ENCODE results near the gene SLC37A1.
"Not testable (repeated sequence)": the region's sequence is repeated elsewhere in the genome, so short reads cannot be mapped to it uniquely, and the experiment has no call there.

The SLC37A1 gene

GRCh38 chr21:42596657-42597056, 83.0 kb downstream of the SLC37A1 start:
- no peak for DNase-seq (ENCODE audit: low read depth)

GRCh38 chr21:42597487-42598158, 84.0 kb downstream of the SLC37A1 start:
- DNase-seq (ENCODE audit: low read depth): no peak

DNA sequence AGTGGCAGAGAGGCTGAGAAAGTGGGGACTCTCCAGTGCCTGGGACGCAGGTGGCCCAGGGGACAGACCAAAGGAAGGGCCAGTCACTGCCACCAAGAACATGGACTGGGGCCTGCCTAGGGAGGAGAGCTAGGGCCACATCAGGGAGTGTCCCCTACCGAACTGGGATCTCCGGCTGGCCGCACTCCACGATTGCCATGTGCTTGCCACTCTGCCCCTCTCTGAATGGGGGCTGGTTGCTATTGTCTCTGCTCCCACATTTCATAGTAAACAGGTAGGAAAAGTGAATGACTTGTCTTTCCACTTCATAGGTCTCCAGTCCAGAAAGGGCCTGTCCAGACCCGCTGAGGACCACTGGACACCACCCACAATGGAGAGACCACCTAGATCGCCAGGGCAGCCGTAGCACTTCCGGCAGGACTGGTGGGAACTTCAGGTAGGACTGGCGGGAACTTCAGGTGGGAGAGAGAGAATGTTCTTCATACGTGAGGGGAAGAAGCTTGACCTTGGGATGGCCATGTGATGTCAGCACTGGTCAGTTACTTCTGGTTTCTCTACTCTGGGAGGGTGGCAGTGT, 84.6 kb downstream of the SLC37A1 start:
- DNase-seq (ENCODE audit: low read depth): no peak

- DNase-seq (ENCODE audit: low read depth): no peak
Measured at GRCh38 chr21:42599486-42599885, 85.8 kb downstream of the SLC37A1 start.

DNA sequence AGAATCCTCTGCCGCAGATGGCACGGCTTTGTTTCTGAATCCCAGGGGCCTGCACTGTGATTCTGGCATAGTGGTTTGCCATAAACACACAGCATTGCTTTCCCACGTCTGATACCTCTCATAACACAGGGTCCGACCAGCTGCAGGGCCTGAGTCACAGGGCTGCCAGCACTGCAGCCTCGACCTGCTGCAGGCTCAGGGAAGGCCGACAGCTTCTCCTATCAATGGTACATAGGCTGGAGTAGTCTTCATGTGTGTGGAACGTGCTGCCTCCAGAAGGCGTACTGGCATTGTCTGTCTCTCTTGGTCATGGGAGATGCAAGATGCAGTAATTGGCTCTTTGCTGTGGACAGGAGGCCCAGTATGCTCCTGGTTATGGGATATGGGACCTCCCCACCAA, 86.3 kb downstream of the SLC37A1 start:
- DNase-seq (ENCODE audit: low read depth): no peak

DNA sequence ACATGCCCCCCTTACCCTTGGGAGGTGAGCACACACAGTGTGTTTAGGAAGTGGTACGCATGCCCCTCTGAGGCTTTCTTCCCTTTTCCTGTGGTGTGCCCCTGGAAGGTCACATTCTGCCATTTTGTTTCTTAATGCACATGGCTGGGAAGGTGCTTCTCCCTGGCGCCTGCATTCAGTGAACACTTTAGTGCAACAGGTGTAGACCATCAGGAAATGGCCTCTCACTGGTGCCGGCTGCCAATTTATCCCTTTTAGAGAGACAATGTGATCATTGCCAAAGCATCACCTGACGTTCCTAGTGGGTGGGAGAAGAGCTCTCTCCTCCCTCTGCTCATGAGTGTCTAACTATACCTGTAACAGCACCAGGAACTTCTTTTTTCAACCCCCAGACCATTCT, 88.0 kb downstream of the SLC37A1 start:
- DNase-seq (ENCODE audit: low read depth): no peak

DNA sequence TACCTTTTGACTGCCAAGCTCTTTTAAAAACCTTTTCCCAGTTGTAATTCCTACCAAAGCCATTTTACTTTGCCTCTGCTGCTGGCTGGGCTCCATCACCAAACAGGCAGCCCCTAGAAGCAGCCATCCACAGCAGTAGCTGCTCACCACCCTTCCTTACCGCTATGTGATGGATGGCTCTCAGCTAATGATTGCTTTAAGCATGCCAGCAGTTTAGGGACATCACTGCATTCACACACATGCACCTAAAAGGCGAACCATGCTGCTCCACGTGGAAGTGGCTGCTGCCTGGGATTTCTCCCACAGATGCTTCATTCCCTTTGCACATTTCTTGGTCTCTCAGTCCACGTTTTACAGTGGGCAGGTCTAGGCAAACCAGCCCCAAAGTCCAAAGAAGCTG, 93.5 kb downstream of the SLC37A1 start:
- DNase-seq (ENCODE audit: low read depth): no peak

- no peak for DNase-seq (ENCODE audit: low read depth)
Measured at GRCh38 chr21:42607525-42608102, 94.0 kb downstream of the SLC37A1 start.

DNA sequence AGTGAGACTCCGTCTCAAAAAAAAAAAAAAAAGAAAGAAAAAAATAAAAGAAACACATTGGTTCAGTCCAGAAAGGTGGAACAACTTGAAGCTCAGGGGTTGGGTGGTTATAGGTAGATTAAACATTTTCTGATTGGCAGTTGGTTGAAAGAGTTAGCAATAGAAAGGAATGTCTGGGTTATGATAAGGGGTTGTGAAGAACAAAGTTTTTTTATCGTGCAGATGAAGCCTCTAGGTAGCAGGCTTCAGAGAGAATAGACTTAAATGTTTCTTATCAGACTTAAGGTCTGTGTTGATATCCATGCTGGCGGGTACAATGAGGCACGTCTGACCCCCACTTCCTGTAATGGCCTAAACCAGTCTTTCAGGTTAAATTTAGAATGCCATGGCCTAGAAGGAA, 94.8 kb downstream of the SLC37A1 start:
- no peak for DNase-seq (ENCODE audit: low read depth)

DNA sequence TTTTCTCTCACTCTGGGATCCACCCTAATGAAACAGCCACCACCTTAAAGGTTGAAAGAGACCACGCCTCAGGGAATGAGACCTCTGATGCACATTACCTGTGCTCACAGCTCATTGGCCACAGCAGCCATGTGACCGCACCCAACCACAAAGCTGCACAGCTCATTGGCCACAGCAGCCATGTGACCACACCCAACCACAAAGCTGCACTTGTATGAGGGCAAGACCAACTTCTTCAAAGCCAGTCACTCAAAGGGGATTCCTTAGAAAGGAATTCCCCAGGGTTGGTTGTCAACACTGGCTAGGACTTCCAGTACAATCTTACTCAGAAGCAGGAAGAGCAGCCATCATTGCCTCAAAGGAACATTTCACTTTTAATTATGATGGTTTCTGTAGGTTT, 96.2 kb downstream of the SLC37A1 start:
- no peak for DNase-seq (ENCODE audit: low read depth)

DNA sequence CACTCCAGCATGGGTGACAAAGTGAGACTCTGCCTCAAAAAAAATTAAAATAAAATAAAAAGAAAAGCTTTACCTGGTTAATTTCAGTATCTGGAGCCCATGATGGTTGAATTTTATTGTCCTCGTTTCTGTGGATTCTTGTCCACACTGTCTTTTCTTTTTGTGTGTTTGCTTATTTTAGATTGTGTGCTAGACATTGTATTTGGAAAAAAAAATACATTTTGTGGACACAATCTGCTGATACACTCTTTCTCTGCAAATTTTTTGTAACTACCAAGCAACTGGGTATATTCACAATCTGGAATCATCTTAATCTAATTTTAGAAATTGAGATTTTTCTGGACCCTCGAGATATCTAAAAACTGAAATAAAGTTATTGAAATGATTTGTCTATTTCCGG, 98.2 kb downstream of the SLC37A1 start:
- no peak for DNase-seq (ENCODE audit: low read depth)

DNA sequence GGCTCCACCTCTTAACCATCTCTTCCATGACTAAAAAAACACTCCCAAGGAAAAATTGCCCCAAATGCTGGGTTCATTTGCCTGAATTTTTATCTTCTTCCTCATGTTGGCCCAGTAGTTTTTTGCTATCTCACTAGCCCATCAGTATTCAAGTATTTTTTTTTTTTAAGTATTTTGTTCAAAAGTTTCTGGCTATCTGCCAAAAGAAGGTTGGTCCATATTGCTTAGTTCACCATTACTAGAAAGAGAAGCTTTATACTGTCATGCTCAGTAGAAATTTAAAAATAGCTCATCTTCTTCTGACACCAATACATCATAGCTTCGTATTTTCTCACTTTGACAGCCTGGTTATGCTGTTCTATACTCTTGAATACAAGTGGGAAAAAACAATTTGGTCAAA, 98.7 kb downstream of the SLC37A1 start:
- no peak for DNase-seq (ENCODE audit: low read depth)

GRCh38 chr21:42613756-42614155, 100.1 kb downstream of the SLC37A1 start:
- DNase-seq (ENCODE audit: low read depth): no peak

- no peak for DNase-seq (ENCODE audit: low read depth)
Measured at GRCh38 chr21:42614396-42614795, 100.7 kb downstream of the SLC37A1 start.

DNA sequence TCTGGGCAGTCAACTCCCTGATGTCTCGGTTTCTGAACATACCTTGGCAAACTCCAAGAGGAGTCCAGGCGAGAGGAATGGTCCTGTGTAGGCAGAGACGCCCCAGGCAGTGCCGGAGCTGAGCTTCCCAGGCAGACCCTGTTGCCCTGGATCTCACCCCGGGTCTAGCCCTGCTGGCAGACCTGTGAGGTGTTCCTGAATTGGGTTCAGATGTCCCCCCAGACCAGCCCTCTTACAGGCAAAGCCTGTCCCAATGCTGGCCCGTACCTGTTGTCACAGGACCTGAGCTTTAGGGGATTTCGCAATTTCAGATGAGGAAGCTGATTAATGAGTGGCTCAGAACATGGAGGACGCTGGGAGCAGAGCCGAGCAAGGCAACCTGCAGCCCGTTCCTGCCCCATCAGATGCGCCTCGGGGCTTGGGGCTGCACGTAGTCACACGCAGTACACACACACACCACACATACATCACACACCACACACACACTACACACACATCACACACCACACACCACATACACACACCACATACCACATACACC, 101.2 kb downstream of the SLC37A1 start:
- DNase-seq (ENCODE audit: low read depth): no peak

DNA sequence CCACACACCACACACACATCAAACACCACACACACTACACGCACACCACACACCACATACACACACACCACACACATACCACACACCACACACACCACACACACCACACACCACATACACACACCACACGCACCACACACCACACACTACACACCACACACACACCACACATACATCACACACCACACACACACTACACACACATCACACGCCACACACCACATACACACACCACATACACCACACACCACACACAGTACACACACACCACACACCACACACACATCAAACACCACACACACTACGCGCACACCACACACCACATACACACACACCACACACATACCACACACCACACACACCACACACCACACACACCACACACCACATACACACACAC, 101.7 kb downstream of the SLC37A1 start:
- DNase-seq (ENCODE audit: low read depth): not testable (repeated sequence)

DNA sequence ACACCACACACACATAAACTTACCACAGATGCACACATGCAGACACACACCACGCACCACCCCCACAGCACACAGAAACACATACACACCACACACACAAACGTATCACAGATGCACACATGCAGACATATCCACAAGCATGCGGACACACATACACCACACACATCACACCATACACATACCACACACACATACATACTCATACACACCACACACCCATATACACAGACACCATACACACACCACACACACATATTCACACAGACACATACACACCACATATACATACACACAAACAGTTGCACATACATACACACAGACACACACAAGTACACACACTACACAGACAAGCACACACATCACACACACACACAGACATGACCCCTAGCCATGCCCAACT, 102.3 kb downstream of the SLC37A1 start:
- no peak for DNase-seq (ENCODE audit: low read depth)

GRCh38 chr21:42616446-42616845, 102.8 kb downstream of the SLC37A1 start:
- no peak for DNase-seq (ENCODE audit: low read depth)

DNA sequence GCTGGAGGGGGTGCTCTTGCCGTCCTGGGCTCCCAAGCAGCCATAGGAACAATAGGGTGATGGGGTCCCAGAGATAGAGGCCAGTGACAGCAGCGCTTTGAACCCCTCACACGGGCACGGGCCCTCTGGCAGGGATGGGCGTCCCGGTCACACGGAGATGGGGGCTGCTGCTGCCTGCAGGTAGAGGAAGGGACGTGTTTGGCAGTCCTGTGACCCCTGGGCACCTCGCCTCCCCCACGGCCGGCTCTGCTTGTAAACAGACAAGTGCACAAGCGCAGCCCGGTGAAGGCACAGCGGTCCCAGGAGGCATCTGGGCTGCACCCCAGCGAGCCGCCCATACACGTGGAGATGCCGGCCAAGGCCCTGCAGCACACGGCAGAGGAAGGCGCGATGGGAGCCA, 103.3 kb downstream of the SLC37A1 start:
- DNase-seq (ENCODE audit: low read depth): no peak

GRCh38 chr21:42617486-42617885, 103.8 kb downstream of the SLC37A1 start:
- no peak for DNase-seq (ENCODE audit: low read depth)

DNA sequence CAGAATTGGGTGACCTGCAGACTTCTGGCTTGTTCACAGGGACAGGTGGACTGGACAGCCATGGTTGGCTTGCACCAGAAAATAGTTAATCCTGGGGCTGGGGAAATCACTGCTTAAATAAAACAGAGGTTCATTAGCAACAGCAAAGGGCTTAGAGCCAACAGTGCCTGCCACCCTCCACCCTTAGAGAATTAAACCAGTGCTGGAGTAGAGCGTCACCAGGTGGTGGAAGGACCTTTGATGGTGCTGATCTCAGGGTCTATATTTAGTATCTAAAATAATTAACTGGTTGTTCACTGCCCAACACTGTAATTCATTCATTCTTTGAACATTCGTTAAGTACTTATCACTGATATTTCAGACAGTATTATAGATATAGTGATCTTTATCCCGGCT, 105.1 kb downstream of the SLC37A1 start:
- no peak for DNase-seq (ENCODE audit: low read depth)

GRCh38 chr21:42619166-42619565, 105.5 kb downstream of the SLC37A1 start:
- DNase-seq (ENCODE audit: low read depth): no peak

DNA sequence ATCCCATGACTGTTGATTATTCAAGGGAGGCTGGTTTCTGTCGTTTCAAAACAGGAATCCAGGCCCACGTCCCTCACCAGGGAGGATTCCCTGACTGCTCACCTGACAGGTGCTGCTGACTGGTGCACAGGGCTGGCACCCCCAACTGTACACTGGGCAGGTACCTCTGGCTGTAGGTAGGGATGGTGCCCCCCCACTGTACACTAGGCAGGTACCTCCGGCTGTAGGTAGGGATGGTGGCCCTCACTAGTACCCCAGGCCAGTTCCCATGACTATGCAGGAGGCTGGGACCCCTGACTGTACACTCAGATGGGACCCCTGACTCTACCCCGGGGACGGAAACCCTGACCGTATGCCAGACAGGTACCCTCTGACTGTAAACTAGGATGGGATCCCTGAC, 106.2 kb downstream of the SLC37A1 start:
- DNase-seq (ENCODE audit: low read depth): no peak
